ES-I3 (cell line): ENCODE data around the gene FAM120A.

ENCODE experiments used
- H3K36me3 ChIP-seq: 2 replicates; pipeline ENCODE4 v1.6.1; 2013; ENCODE audit warnings: mild to moderate bottlenecking, low read length, control low read depth, moderate library complexity; ENCODE audit not compliant: insufficient read depth
- H3K4me1 ChIP-seq: 2 replicates; pipeline ENCODE4 v1.6.1; 2013; ENCODE audit warnings: mild to moderate bottlenecking, control low read depth, low read length; ENCODE audit not compliant: insufficient read depth
- H3K9ac ChIP-seq: 2 replicates; pipeline ENCODE4 v1.6.1; 2013; ENCODE audit warnings: low read depth, mild to moderate bottlenecking, low read length, moderate library complexity
- H3K9me3 ChIP-seq: 2 replicates; pipeline ENCODE4 v1.6.1; 2013; ENCODE audit warnings: mild to moderate bottlenecking, low read length, moderate library complexity; ENCODE audit not compliant: control insufficient read depth, insufficient read depth

The FAM120A gene

GRCh38 chr9:93450945-93451815 is at the start of gene FAM120A:
Gene FAM120A, plus strand, starts transcription at chr9:93451685. Its CDS starts 231 bp downstream, at chr9:93451916.
- Histone ChIP-seq H3K4me1 (peaks cover 7% of the 10 kb centered on the region), H3K36me3 (peaks cover 10% of the 10 kb centered on the region), H3K9me3 (no peaks in the 10 kb centered on the region), H3K9ac (peak within 1 kb of the TSS; percentile 97)

GRCh38 chr9:93406371-93406770 is 45.1 kb upstream of the FAM120A start:
- H3K9ac ChIP-seq: no peak overlapping the region
- H3K36me3 ChIP-seq: no peaks in the 10 kb centered on the region
- H3K4me1 ChIP-seq: no peaks in the 10 kb centered on the region
- H3K9me3 ChIP-seq: no peaks in the 10 kb centered on the region

GRCh38 chr9:93413530-93413929 is 38.0 kb upstream of the FAM120A start:
- H3K9ac ChIP-seq: no peak overlapping the region
- H3K36me3 ChIP-seq: no peaks in the 10 kb centered on the region
- H3K9me3 ChIP-seq: peaks cover 3% of the 10 kb centered on the region; the same call in 1 of the 2 replicates
- H3K4me1 ChIP-seq: no peaks in the 10 kb centered on the region

- Histone ChIP-seq H3K36me3 (no peaks in the 10 kb centered on the region), H3K9me3 (peaks cover 3% of the 10 kb centered on the region; the same call in 1 of the 2 replicates), H3K4me1 (no peaks in the 10 kb centered on the region), H3K9ac (no peak overlapping the region)
Measured at GRCh38 chr9:93415176-93415690, 36.3 kb upstream of the FAM120A start.

GRCh38 chr9:93416530-93417235 is 34.8 kb upstream of the FAM120A start:
- Histone ChIP-seq H3K9ac (no peak overlapping the region), H3K9me3 (peaks cover 3% of the 10 kb centered on the region; the same call in 1 of the 2 replicates), H3K36me3 (no peaks in the 10 kb centered on the region), H3K4me1 (no peaks in the 10 kb centered on the region)

GRCh38 chr9:93417538-93417937 is 33.9 kb upstream of the FAM120A start:
- Histone ChIP-seq H3K9ac (no peak overlapping the region), H3K9me3 (peaks cover 3% of the 10 kb centered on the region; the same call in 1 of the 2 replicates), H3K36me3 (no peaks in the 10 kb centered on the region), H3K4me1 (no peaks in the 10 kb centered on the region)

- no peak overlapping the region for H3K9ac ChIP-seq
- peaks cover 3% of the 10 kb centered on the region; the same call in 1 of the 2 replicates for H3K9me3 ChIP-seq
- H3K4me1 ChIP-seq: no peaks in the 10 kb centered on the region
- H3K36me3 ChIP-seq: no peaks in the 10 kb centered on the region
Measured at GRCh38 chr9:93419023-93419422, 32.5 kb upstream of the FAM120A start.

GRCh38 chr9:93422977-93423616 is 28.4 kb upstream of the FAM120A start:
- Histone ChIP-seq H3K9me3 (no peaks in the 10 kb centered on the region), H3K4me1 (no peaks in the 10 kb centered on the region), H3K9ac (no peak overlapping the region), H3K36me3 (no peaks in the 10 kb centered on the region)

- H3K9ac ChIP-seq: no peak overlapping the region
- H3K4me1 ChIP-seq: no peaks in the 10 kb centered on the region
- no peaks in the 10 kb centered on the region for H3K9me3 ChIP-seq
- H3K36me3 ChIP-seq: no peaks in the 10 kb centered on the region
Measured at GRCh38 chr9:93427655-93428379, 23.7 kb upstream of the FAM120A start.

GRCh38 chr9:93431539-93432105 is 19.9 kb upstream of the FAM120A start:
- Histone ChIP-seq H3K36me3 (no peaks in the 10 kb centered on the region), H3K9ac (no peak overlapping the region), H3K4me1 (no peaks in the 10 kb centered on the region), H3K9me3 (no peaks in the 10 kb centered on the region)

- Histone ChIP-seq H3K4me1 (no peaks in the 10 kb centered on the region), H3K9me3 (no peaks in the 10 kb centered on the region), H3K9ac (no peak overlapping the region), H3K36me3 (no peaks in the 10 kb centered on the region)
Measured at GRCh38 chr9:93432964-93433363, 18.5 kb upstream of the FAM120A start.

GRCh38 chr9:93434056-93434455 is 17.4 kb upstream of the FAM120A start:
- Histone ChIP-seq H3K36me3 (no peaks in the 10 kb centered on the region), H3K9ac (no peak overlapping the region), H3K9me3 (no peaks in the 10 kb centered on the region), H3K4me1 (no peaks in the 10 kb centered on the region)

- H3K9ac ChIP-seq: no peak overlapping the region
- no peaks in the 10 kb centered on the region for H3K9me3 ChIP-seq
- H3K36me3 ChIP-seq: no peaks in the 10 kb centered on the region
- H3K4me1 ChIP-seq: no peaks in the 10 kb centered on the region
Measured at GRCh38 chr9:93435386-93435785, 16.1 kb upstream of the FAM120A start.
